Stimulated activated CD4-positive, alpha-beta T cell treated with anti-CD3 and anti-CD28 coated beads, Interleukin-1b, Interleukin-23, amount 100 ng/mL, for 24 hours (primary cell): ENCODE data around the gene KLHL17.
"Not testable (repeated sequence)": the region's sequence is repeated elsewhere in the genome, so short reads cannot be mapped to it uniquely, and the experiment has no call there.

Experiments
- DNase-seq, 4 experiments: peaks; one replicate each; pipeline ENCODE4 v3.0.0-alpha.2; 2020; ENCODE audit warnings: low read depth in 4 of 4, low spot score in 1 of 4

Gene KLHL17

GRCh38 chr1:935751-936231, 24.6 kb upstream of the KLHL17 start:
- no peak for DNase-seq

GRCh38 chr1:936348-937264, 23.8 kb upstream of the KLHL17 start:
- no peak for DNase-seq

GRCh38 chr1:937521-937920, 22.9 kb upstream of the KLHL17 start:
- no peak for DNase-seq

GRCh38 chr1:938088-938683, 22.2 kb upstream of the KLHL17 start:
- DNase-seq: no peak

- no peak for DNase-seq
Measured at GRCh38 chr1:938711-939489, 21.5 kb upstream of the KLHL17 start.

- no peak for DNase-seq
Measured at GRCh38 chr1:939511-940106, 20.8 kb upstream of the KLHL17 start.

GRCh38 chr1:940107-941014, 20.0 kb upstream of the KLHL17 start:
- no peak for DNase-seq

GRCh38 chr1:941015-941587, 19.3 kb upstream of the KLHL17 start:
- no peak for DNase-seq

- no peak for DNase-seq
Measured at GRCh38 chr1:941588-942383, 18.6 kb upstream of the KLHL17 start.

- no peak for DNase-seq
Measured at GRCh38 chr1:942411-942821, 18.0 kb upstream of the KLHL17 start.

- DNase-seq: no peak
Measured at GRCh38 chr1:942864-943533, 17.4 kb upstream of the KLHL17 start.

- no peak for DNase-seq
Measured at GRCh38 chr1:943545-944340, 16.6 kb upstream of the KLHL17 start.

- no peak for DNase-seq
Measured at GRCh38 chr1:944341-945325, 15.8 kb upstream of the KLHL17 start.

GRCh38 chr1:945688-946556, 14.5 kb upstream of the KLHL17 start:
- no peak for DNase-seq

GRCh38 chr1:946811-947210, 13.6 kb upstream of the KLHL17 start:
- DNase-seq: not testable (repeated sequence)

GRCh38 chr1:947958-948357, 12.4 kb upstream of the KLHL17 start:
- no peak for DNase-seq
